Stimulated activated CD4-positive, alpha-beta T cell treated with anti-CD3 and anti-CD28 coated beads, Interleukin-4, amount 100 ng/mL, for 48 hours (primary cell): Measurements from ENCODE around the gene GJA5.
"Not testable (repeated sequence)": the region's sequence is repeated elsewhere in the genome, so short reads cannot be mapped to it uniquely, and the experiment has no call there.

Experiments used
- DNase-seq, 2 donors: peaks; one replicate each; pipeline ENCODE4 v3.0.0-alpha.2; 2020; ENCODE audit warnings: low read depth in 2 of 2

Gene GJA5

GRCh38 chr1:147762233-147763024 lies 2.0 kb upstream of the GJA5 start:
- DNase-seq: no peak

- no peak for DNase-seq
These were observed 1.9 kb downstream of the GJA5 start for GRCh38 chr1:147758379-147759100.

GRCh38 chr1:147757015-147757990 lies 3.1 kb downstream of the GJA5 start:
- no peak for DNase-seq

- no peak for DNase-seq
These were observed 4.1 kb downstream of the GJA5 start for GRCh38 chr1:147756341-147756740.

GRCh38 chr1:147754661-147755060 lies 5.7 kb downstream of the GJA5 start:
- DNase-seq: no peak

- no peak for DNase-seq
These were observed 7.3 kb downstream of the GJA5 start for GRCh38 chr1:147753081-147753480.

GRCh38 chr1:147752511-147752910 lies 7.9 kb downstream of the GJA5 start:
- DNase-seq: no peak

- DNase-seq: no peak
These were observed 9.1 kb downstream of the GJA5 start for GRCh38 chr1:147751346-147751745.

GRCh38 chr1:147750618-147751217 lies 9.7 kb downstream of the GJA5 start:
- DNase-seq: no peak

- DNase-seq: no peak
These were observed 10.6 kb downstream of the GJA5 start for GRCh38 chr1:147749792-147750191.

- no peak for DNase-seq
These were observed 11.6 kb downstream of the GJA5 start for GRCh38 chr1:147748676-147749350.

GRCh38 chr1:147747966-147748365 lies 12.4 kb downstream of the GJA5 start:
- DNase-seq: no peak

GRCh38 chr1:147745271-147745670 lies 15.1 kb downstream of the GJA5 start:
- DNase-seq: no peak

- DNase-seq: no peak
These were observed 19.3 kb downstream of the GJA5 start for GRCh38 chr1:147741065-147741464.

GRCh38 chr1:147740391-147740790 lies 20.0 kb downstream of the GJA5 start:
- no peak for DNase-seq

GRCh38 chr1:147738739-147739476 lies 21.5 kb downstream of the GJA5 start:
- DNase-seq: no peak

GRCh38 chr1:147738129-147738528 lies 22.3 kb downstream of the GJA5 start:
- no peak for DNase-seq

- DNase-seq: no peak
These were observed 23.5 kb downstream of the GJA5 start for GRCh38 chr1:147736883-147737282.

- DNase-seq: no peak
These were observed 25.0 kb downstream of the GJA5 start for GRCh38 chr1:147735423-147735822.

- DNase-seq: not testable (repeated sequence)
These were observed 26.0 kb downstream of the GJA5 start for GRCh38 chr1:147734291-147734841.
